Omental fat pad (tissue), 4 donors: ENCODE data around the gene ALAD. TPM values are rescaled to one million over a fixed set of nuclear protein-coding genes. Genes with fewer than 3 reads are reported as not detected.
"Not testable (repeated sequence)": the region's sequence is repeated elsewhere in the genome, so short reads cannot be mapped to it uniquely, and the experiment has no call there.

Experiments
- ATAC-seq: fragments of 150-250 bp; one replicate; pipeline ENCODE4 v1.9.1; 2016; ENCODE audit warnings: mild to moderate bottlenecking, moderate library complexity; ENCODE audit not compliant: low FRiP score
- DNase-seq: peaks from one replicate; pipeline ENCODE4 v3.0.0-alpha.2; 2019; ENCODE audit warnings: low spot score
- total RNA-seq, 4 donors: library from RNA; depleted of rRNA; stranded (reverse); fragments of >200 nt; gene quantifications; one replicate each; pipeline ENCODE4 v1.1.0, GENCODE V29; 2016
- TF ChIP-seq, protein P1 (sequence below), 3 donors: fragments of 450-650 bp; IDR thresholded peaks; one replicate each; pipeline ENCODE4 v1.5.1; 2016 to 2017; ENCODE audit warnings: antibody characterized with exemption in 3 of 3, mild to moderate bottlenecking in 3 of 3, moderate library complexity in 2 of 3

Gene ALAD
- total RNA-seq, 4 donors from 2014 or later: 24.7 to 28.9 (median 25.7) TPM

DNA sequence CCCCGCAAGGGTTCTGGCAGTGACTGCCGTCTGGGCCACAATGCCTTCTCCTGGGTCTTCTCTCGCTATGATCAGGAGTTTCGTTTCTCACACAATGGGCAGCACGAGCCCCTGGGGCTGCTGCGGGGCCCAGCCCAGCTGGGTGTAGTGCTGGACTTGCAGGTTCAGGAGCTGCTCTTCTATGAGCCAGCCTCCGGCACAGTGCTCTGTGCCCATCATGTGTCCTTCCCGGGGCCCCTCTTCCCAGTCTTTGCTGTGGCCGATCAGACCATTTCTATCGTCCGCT is 31.3 kb downstream of the ALAD start:
- DNase-seq (no peak), ATAC-seq (no peak)
- TF ChIP-seq, protein P1, sequence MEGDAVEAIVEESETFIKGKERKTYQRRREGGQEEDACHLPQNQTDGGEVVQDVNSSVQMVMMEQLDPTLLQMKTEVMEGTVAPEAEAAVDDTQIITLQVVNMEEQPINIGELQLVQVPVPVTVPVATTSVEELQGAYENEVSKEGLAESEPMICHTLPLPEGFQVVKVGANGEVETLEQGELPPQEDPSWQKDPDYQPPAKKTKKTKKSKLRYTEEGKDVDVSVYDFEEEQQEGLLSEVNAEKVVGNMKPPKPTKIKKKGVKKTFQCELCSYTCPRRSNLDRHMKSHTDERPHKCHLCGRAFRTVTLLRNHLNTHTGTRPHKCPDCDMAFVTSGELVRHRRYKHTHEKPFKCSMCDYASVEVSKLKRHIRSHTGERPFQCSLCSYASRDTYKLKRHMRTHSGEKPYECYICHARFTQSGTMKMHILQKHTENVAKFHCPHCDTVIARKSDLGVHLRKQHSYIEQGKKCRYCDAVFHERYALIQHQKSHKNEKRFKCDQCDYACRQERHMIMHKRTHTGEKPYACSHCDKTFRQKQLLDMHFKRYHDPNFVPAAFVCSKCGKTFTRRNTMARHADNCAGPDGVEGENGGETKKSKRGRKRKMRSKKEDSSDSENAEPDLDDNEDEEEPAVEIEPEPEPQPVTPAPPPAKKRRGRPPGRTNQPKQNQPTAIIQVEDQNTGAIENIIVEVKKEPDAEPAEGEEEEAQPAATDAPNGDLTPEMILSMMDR (IDR thresholded peaks at IDR 0.05): no peak

DNA sequence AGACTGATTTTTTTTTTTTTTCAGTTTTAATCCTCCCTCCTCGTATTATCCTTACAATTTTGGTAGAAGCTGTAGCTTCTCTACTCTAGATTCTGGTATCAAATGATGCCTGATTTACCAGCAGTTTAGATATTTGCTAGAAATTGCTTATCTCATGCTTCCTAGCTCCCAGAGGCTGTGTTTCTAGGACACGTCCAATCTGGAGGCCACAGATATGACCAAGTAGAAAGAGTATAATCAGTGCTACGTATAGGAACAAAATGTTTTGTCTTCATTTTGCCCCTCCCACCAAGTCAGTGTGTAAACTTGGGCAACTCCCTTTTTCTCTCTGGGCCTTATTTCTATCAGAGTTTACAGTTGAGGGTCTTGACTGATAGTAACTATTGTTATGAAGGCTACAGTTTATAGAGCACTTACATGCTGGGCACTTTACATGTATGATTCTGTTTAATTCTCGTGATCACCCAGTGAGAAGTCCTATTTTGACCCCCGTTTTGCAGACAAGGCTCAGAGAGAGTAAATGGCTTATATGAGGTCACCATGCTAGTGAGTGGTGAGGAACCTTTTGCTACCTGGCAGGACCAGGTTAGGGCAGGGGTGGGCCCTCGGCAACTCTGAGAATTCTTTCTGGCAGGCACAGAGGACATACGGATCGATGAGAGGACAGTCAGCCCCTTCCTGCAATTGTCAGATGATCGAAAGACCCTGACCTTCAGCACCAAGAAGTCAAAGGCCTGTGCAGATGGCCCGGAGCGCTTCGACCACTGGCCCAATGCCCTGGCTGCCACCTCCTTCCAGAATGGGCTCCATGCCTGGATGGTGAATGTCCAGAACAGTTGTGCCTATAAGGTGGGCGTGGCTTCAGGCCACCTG is 31.9 kb downstream of the ALAD start:
- no peak for ATAC-seq
- TF ChIP-seq, protein P1 (IDR thresholded peaks at IDR 0.05): no peak
- DNase-seq: no peak

GRCh38 chr9:113368348-113368981 is 32.6 kb downstream of the ALAD start:
- TF ChIP-seq, protein P1 (IDR thresholded peaks at IDR 0.05): no peak
- DNase-seq: no peak

DNA sequence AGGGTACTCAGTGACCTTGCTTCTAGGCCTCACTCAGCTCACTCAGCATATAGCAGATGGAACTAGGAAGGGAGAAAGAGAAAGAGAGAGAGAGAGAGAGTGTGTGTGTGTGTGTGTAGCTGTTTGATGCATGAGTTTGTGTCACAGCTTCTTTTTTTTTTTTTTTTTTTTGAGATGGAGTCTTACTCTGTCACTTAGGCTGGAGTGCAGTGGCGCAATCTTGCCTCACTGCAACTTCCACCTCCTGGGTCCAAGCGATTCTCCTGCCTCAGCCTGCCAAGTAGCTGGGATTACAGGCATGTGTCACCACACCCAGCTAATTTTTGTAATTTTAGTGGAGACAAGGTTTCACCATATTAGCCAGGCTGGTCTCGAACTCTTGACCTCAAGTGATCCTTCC is 35.4 kb downstream of the ALAD start:
- not testable (repeated sequence) for ATAC-seq, DNase-seq

More at GRCh38 chr9:113368348-113368981, 32.6 kb downstream of the ALAD start:
- no peak for ATAC-seq

DNA sequence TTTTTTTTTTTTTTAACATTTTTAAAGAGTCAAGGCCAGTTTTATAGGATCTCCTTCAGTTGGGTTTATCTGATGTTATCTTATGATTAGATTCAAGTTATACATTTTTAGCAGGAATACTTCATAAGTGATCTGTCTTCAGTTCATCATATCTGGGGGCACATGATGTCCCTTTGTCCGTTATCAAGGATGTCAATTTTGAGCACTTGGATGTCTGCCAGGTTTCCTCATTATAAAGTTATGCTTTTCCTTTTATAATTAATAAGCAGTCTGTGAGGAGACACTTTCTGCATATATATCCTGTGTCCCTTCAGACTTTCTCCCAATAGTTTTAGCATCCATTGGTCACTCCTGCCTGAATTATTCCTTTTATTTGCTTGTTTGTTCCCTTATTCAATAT is 36.1 kb downstream of the ALAD start:
- DNase-seq: no peak
- ATAC-seq: no peak
- TF ChIP-seq, protein P1 (IDR thresholded peaks at IDR 0.05): no peak

- no peak for DNase-seq
- ATAC-seq: no peak
- TF ChIP-seq, protein P1 (IDR thresholded peaks at IDR 0.05): no peak
These were observed 37.7 kb downstream of the ALAD start for GRCh38 chr9:113363336-113363735.

- no peak for ATAC-seq
- TF ChIP-seq, protein P1 (IDR thresholded peaks at IDR 0.05): no peak
- no peak for DNase-seq
These were observed 39.6 kb downstream of the ALAD start for GRCh38 chr9:113361304-113362018.
